Neutrophil (primary cell): ENCODE results near the gene KRT35.

Experiments used
- H3K27ac ChIP-seq: fragments of 200-600 bp; sonication (generic); 2 replicates; pipeline ENCODE4 v1.5.1; 2016; ENCODE audit warnings: mild to moderate bottlenecking, moderate library complexity
- H3K27me3 ChIP-seq: fragments of 200-600 bp; sonication (generic); 2 replicates; pipeline ENCODE4 v1.6.0; 2016; ENCODE audit warnings: mild to moderate bottlenecking
- H3K36me3 ChIP-seq: fragments of 200-600 bp; sonication (generic); 2 replicates; pipeline ENCODE4 v1.5.1; 2017
- H3K4me1 ChIP-seq, 2 experiments: fragments of 200-600 bp in 1 of 2; sonication (generic) in 1 of 2; 1 replicate in 1 of 2; 2 replicates in 1 of 2; pipeline versions ENCODE4 v1.5.1 to v1.6.1; 2013 to 2016; ENCODE audit warnings: low read depth in 1 of 2, low read length in 1 of 2, mild to moderate bottlenecking in 1 of 2, moderate library complexity in 1 of 2; ENCODE audit not compliant: control insufficient read depth in 1 of 2, insufficient read depth in 1 of 2
- H3K4me3 ChIP-seq, 2 experiments: fragments of 200-600 bp in 1 of 2; sonication (generic) in 1 of 2; 1 replicate in 1 of 2; 2 replicates in 1 of 2; pipeline ENCODE4 v1.5.1; 2013 to 2016; ENCODE audit warnings: low read depth in 1 of 2, low read length in 1 of 2, mild to moderate bottlenecking in 1 of 2, moderate library complexity in 1 of 2
- H3K9me3 ChIP-seq: fragments of 200-600 bp; sonication (generic); 2 replicates; pipeline ENCODE4 v1.5.1; 2016
- TF ChIP-seq, protein P1 (sequence below): fragments of 200-600 bp; sonication (generic); IDR thresholded peaks from 2 replicates; pipeline ENCODE4 v1.5.1; 2016; ENCODE audit warnings: antibody characterized with exemption

The KRT35 gene

GRCh38 chr17:41481036-41481435 is at the start of gene KRT35:
KRT35 (minus strand) TSS chr17:41481151; CDS start chr17:41481097, 54 bp downstream.
- TF ChIP-seq, protein P1, sequence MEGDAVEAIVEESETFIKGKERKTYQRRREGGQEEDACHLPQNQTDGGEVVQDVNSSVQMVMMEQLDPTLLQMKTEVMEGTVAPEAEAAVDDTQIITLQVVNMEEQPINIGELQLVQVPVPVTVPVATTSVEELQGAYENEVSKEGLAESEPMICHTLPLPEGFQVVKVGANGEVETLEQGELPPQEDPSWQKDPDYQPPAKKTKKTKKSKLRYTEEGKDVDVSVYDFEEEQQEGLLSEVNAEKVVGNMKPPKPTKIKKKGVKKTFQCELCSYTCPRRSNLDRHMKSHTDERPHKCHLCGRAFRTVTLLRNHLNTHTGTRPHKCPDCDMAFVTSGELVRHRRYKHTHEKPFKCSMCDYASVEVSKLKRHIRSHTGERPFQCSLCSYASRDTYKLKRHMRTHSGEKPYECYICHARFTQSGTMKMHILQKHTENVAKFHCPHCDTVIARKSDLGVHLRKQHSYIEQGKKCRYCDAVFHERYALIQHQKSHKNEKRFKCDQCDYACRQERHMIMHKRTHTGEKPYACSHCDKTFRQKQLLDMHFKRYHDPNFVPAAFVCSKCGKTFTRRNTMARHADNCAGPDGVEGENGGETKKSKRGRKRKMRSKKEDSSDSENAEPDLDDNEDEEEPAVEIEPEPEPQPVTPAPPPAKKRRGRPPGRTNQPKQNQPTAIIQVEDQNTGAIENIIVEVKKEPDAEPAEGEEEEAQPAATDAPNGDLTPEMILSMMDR: no peak
- Histone ChIP-seq H3K36me3 (no peaks in the 10 kb centered on the region), H3K9me3 (no peaks in the 10 kb centered on the region), H3K4me1 (peaks cover 0 to 8% of the 10 kb centered on the region in 2 experiments), H3K27me3 (no peaks in the 10 kb centered on the region), H3K27ac (peak within 1 kb of the TSS; percentile 5), H3K4me3 (no peak within 1 kb of the TSS)

DNA sequence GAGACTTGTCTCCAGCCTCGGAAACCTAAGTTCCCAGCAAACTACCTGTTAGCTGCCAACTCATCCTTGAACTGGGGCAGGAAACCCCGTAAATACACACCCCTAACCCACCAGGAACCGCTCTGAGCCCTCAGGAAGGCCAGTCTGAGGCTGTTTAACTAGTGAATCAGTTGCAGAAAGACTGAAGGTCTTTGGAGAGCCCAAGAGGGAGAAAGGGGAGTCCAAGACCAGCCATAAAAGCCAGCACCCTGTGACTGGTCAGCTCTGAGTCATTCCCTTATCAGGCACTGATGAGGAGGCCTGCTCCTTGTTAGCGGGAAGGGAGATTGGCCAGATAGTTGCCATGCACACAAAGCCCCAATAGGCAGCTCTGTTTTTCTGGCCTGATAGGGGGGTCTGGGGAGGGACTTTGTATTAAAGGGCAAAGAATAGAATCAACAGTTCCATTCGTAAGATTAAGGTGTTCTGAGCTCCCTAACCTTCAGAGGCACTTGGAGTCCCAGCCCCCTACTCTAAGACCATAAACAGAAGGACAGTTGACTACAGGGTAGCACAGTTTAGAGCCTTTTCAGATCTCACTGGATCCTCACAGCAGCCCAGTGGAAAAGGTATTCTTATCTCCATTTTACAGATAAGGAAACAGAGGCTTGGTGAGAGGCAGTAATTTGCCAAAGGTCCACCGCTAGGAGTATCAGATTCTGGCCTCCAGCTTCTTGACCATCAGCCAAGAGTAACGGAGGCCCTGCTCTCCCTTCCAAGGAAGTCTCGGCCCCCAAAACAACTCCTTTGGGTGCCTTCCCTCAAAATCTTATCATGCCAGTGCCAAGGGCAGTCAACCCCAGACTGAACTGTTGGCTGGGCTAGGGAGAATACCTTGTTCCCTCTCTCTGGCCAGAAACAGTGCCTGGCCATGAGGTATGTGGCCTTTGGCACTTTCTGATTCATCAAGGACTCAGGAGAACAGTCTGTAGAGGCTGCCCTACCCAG is 49.4 kb upstream of the KRT35 start:
- Histone ChIP-seq H3K4me3 (no peak overlapping the region), H3K9me3 (no peaks in the 10 kb centered on the region), H3K36me3 (no peaks in the 10 kb centered on the region), H3K27ac (no peak overlapping the region), H3K4me1 (peaks cover 0 to 10% of the 10 kb centered on the region in 2 experiments), H3K27me3 (peaks cover 99% of the 10 kb centered on the region)
- TF ChIP-seq, protein P1: no peak

GRCh38 chr17:41529491-41529915 is 48.6 kb upstream of the KRT35 start:
- TF ChIP-seq, protein P1: no peak
- Histone ChIP-seq H3K27ac (no peak overlapping the region), H3K4me3 (no peak overlapping the region), H3K9me3 (no peaks in the 10 kb centered on the region), H3K4me1 (peaks cover 0 to 10% of the 10 kb centered on the region in 2 experiments), H3K36me3 (no peaks in the 10 kb centered on the region), H3K27me3 (peaks cover 99% of the 10 kb centered on the region)

- Histone ChIP-seq H3K4me3 (no peak overlapping the region), H3K27me3 (peaks cover 100% of the 10 kb centered on the region), H3K36me3 (no peaks in the 10 kb centered on the region), H3K9me3 (no peaks in the 10 kb centered on the region), H3K4me1 (peaks cover 0 to 10% of the 10 kb centered on the region in 2 experiments), H3K27ac (no peak overlapping the region)
- TF ChIP-seq, protein P1: no peak
Measured at GRCh38 chr17:41528959-41529353, 48.0 kb upstream of the KRT35 start.

DNA sequence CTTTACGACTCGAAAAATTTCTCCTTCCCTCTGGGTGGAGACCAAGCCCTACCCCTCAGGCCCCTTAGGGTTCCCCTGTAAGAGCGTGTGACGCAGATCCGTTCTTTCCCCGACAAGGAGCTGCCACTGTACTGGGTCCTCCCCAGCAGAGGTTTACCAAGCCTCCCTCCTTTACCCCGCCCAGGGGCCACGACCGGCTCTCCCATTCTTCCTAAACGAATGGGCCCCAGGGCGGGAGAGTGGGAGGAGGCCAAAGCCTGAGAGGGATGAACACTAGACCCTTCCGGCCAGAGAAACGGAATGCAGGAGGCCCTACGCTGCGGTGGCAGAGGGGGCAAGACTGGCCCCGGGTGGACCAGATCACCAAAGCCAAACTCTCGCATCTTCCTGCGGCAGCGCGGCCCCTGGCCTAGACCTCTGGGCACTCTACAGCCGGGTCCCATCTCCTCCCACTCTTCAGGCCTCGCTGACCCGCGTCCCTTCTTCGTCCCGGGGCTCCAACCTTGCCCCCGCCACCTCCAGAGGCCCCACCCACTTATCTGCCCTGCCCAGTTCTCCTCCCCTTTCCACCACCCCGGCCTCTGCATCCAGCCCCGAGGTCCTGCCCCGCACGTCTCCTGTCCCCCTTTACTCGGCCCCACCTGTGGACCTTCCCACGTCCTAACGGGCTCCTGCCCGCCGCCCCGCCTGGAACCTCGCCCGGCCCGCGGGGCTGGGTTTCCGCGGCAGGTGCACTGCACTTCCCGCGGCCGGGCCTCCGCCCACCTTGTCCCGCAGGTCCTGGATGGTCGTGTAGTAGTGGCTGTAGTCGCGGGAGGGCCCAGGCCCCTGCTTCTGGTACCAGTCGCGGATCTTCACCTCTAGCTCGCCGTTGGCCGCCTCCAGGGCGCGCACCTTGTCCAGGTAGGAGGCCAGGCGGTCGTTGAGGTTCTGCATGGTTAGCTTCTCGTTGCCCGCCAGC is 46.4 kb upstream of the KRT35 start:
- Histone ChIP-seq H3K27ac (no peak overlapping the region), H3K27me3 (peaks cover 92% of the 10 kb centered on the region), H3K9me3 (no peaks in the 10 kb centered on the region), H3K4me1 (peaks cover 0 to 10% of the 10 kb centered on the region in 2 experiments), H3K4me3 (peak overlapping the region; percentile 1 to 44), H3K36me3 (no peaks in the 10 kb centered on the region)
- TF ChIP-seq, protein P1: no peak
